ENCODE results near the gene CAPN15. TPM values are rescaled to one million over a fixed set of nuclear protein-coding genes. Genes with fewer than 3 reads are reported as not detected.

CAPN15 gene
- total and polyA plus RNA-seq, 8 donors: 16.7 to 57.2 (median 27.1) TPM

DNA sequence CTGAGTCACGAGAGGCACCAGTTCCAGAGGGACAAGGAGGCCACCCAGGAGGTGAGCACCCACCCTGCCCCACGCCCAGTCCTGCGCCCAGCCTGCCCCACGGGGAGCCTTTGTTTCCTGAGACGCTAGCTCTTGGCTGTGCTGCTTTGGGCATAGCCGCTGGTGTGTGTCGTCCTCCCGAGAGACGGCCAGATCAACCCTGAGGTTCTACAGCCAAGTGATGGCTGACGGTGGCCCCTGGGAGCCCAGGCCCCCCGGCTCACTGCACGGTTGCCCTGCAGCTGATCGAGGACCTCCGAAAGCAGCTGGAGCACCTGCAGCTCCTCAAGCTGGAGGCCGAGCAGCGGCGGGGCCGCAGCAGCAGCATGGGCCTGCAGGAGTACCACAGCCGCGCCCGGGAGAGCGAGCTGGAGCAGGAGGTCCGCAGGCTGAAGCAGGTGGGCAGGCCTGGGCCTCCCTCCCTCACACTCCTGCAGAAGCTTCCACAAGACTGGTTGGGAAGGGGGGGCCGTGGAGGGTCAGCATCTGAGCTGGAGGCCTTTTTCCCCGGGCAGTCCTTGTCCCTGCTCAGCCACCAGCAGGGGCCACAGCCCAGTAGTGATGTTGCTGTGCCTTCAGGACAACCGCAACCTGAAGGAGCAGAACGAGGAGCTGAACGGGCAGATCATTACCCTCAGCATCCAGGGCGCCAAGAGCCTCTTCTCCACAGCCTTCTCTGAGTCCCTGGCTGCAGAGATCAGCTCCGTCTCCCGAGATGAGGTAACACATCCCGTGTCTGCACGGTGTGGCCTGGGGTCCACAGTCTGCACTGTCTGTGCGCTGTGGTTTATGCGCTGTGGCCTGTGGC is 7.4 kb upstream of the CAPN15 start:
- peaks cover 0 to 51% of the 10 kb centered on the region in 2 donors for H3K36me3 ChIP-seq
- no peak for DNase-seq

GRCh38 chr16:520847-521246 is 6.7 kb upstream of the CAPN15 start:
- Histone ChIP-seq H3K36me3 (peaks cover 0 to 43% of the 10 kb centered on the region in 2 donors), H3K9me3 (no peaks in the 10 kb centered on the region), H3K4me1 (peaks cover 3 to 9% of the 10 kb centered on the region in 2 donors), H3K4me3 (no peak overlapping the region), H3K27me3 (no peaks in the 10 kb centered on the region), H3K27ac (no peak overlapping the region)
- DNase-seq (no peak), ATAC-seq (no peak)
- intact Hi-C loops (cut with DNase I): no loop called here
- TF ChIP-seq CTCF (IDR thresholded peaks at IDR 0.05): no peak

More for the DNA sequence above, 7.4 kb upstream of the CAPN15 start:
- H3K4me1 ChIP-seq: peaks cover 0 to under 1% of the 10 kb centered on the region in 2 donors
- intact Hi-C loops (cut with DNase I): no loop called here
- no peak for ATAC-seq
- no peak overlapping the region for H3K27ac ChIP-seq
- no peak for TF ChIP-seq CTCF (IDR thresholded peaks at IDR 0.05)
- H3K9me3 ChIP-seq: no peaks in the 10 kb centered on the region
- no peaks in the 10 kb centered on the region for H3K27me3 ChIP-seq
- H3K4me3 ChIP-seq: no peak overlapping the region

DNA sequence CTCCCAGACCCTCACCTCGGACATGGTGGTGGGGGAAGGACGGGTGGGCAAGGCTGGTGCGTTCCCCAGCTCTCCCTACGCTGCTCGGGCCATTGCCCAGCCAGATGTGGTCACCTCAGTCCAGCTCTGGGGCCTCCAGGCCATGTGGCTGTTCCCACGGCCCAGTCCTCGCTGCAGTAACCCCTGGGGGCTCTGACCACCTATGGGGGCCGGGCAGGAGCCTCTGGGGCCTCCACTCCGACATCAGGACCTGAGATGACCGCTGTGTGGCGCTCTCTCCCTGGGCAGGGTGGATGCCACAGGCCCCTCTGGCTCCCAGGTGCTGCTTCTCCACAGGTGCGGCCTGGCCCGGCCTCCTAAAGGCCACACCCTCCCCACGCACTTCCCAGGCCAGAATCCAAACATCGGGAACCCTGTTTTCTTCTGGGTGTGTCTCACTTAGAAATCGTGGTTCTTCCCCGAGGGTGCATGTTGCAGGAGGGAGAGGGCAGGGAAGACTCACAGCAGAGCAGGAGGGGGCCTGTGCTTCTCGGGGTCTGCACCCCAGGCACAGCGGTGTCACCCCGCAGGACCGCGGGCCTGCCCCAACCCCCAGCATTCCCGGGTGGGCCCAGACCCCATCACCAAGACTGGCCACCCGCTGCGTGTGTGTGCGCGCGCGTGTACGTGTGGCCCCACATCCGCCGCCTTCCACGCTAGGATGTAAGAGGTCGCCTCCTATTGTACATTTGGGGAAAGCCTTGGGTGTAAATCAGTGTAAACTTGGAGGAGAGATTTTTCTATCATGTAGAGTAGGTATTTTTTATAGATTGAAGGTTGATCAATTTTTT is 5.9 kb upstream of the CAPN15 start:
- intact Hi-C loops (cut with DNase I): no loop called here
- TF ChIP-seq CTCF (IDR thresholded peaks at IDR 0.05): no peak
- Histone ChIP-seq H3K27me3 (no peaks in the 10 kb centered on the region), H3K36me3 (peaks cover 0 to 36% of the 10 kb centered on the region in 2 donors), H3K9me3 (no peaks in the 10 kb centered on the region), H3K4me1 (peaks cover 10 to 16% of the 10 kb centered on the region in 2 donors), H3K27ac (no peak overlapping the region), H3K4me3 (no peak overlapping the region)
- ATAC-seq: peak; percentile 15
- DNase-seq: no peak

- intact Hi-C loops (cut with DNase I): no loop called here
- no peak for ATAC-seq
Observed at GRCh38 chr16:522320-523096, 5.0 kb upstream of the CAPN15 start.

More at GRCh38 chr16:522320-523096, 5.0 kb upstream of the CAPN15 start:
- no peak overlapping the region for H3K4me3 ChIP-seq
- H3K27ac ChIP-seq: no peak overlapping the region
- no peak for DNase-seq
- TF ChIP-seq CTCF (IDR thresholded peaks at IDR 0.05): no peak
- no peaks in the 10 kb centered on the region for H3K27me3 ChIP-seq
- H3K4me1 ChIP-seq: peaks cover 10 to 19% of the 10 kb centered on the region in 2 donors
- H3K36me3 ChIP-seq: peaks cover 0 to 29% of the 10 kb centered on the region in 2 donors
- H3K9me3 ChIP-seq: no peaks in the 10 kb centered on the region
